ENCODE measurements around the gene SLC26A2. TPM values are rescaled to one million over a fixed set of nuclear protein-coding genes. Genes with fewer than 3 reads are reported as not detected.
A peak's percentile ranks its signal among the peaks of the same experiment; 100 is the strongest.
"Not testable (repeated sequence)": the region's sequence is repeated elsewhere in the genome, so short reads cannot be mapped to it uniquely, and the experiment has no call there.

Gene SLC26A2
- polyA plus RNA-seq, 1 donor from 2014 or later, result 2.3 TPM

GRCh38 chr5:150020249-150020648, 59.7 kb downstream of the SLC26A2 start:
- H3K27ac Mint-ChIP-seq, result no peak overlapping the region
- H3K27me3 Mint-ChIP-seq, result no peaks in the 10 kb centered on the region
- H3K36me3 Mint-ChIP-seq, result peaks cover 15% of the 10 kb centered on the region
- H3K9me3 Mint-ChIP-seq, result peaks cover 0 to 2% (median 0%) of the 10 kb centered on the region in 3 donors
- H3K4me3 Mint-ChIP-seq, result no peak overlapping the region
- H3K4me1 Mint-ChIP-seq, result peaks cover 0 to 2% (median 0%) of the 10 kb centered on the region in 3 donors

- Mint-ChIP-seq H3K27me3 (no peaks in the 10 kb centered on the region), H3K9me3 (no peaks in the 10 kb centered on the region), H3K4me3 (no peak overlapping the region), H3K27ac (no peak overlapping the region), H3K4me1 (peaks cover 0 to 2% (median 0%) of the 10 kb centered on the region in 3 donors), H3K36me3 (peaks cover 5% of the 10 kb centered on the region)
Observed at GRCh38 chr5:150021491-150022157, 61.1 kb downstream of the SLC26A2 start.

GRCh38 chr5:150022158-150022531, 61.6 kb downstream of the SLC26A2 start:
- H3K4me3 Mint-ChIP-seq, result no peak overlapping the region
- H3K4me1 Mint-ChIP-seq, result peaks cover 0 to 2% (median 2%) of the 10 kb centered on the region in 3 donors
- no peak overlapping the region for H3K27ac Mint-ChIP-seq
- no peaks in the 10 kb centered on the region for H3K27me3 Mint-ChIP-seq
- no peaks in the 10 kb centered on the region for H3K9me3 Mint-ChIP-seq
- H3K36me3 Mint-ChIP-seq, result peaks cover 4% of the 10 kb centered on the region

- H3K9me3 Mint-ChIP-seq, result no peaks in the 10 kb centered on the region
- H3K27ac Mint-ChIP-seq, result no peak overlapping the region
- no peaks in the 10 kb centered on the region for H3K27me3 Mint-ChIP-seq
- H3K4me3 Mint-ChIP-seq, result no peak overlapping the region
- H3K4me1 Mint-ChIP-seq, result peaks cover 0 to 2% (median 2%) of the 10 kb centered on the region in 3 donors
- peaks cover 4% of the 10 kb centered on the region for H3K36me3 Mint-ChIP-seq
Observed at GRCh38 chr5:150022681-150023080, 62.1 kb downstream of the SLC26A2 start.

GRCh38 chr5:150023136-150023535, 62.6 kb downstream of the SLC26A2 start:
- Mint-ChIP-seq H3K4me1 (peaks cover 0 to 2% (median 2%) of the 10 kb centered on the region in 3 donors), H3K27ac (no peak overlapping the region), H3K36me3 (peaks cover 4% of the 10 kb centered on the region), H3K27me3 (no peaks in the 10 kb centered on the region), H3K4me3 (no peak overlapping the region), H3K9me3 (no peaks in the 10 kb centered on the region)

GRCh38 chr5:150024346-150024984, 63.9 kb downstream of the SLC26A2 start:
- Mint-ChIP-seq H3K36me3 (peaks cover 4% of the 10 kb centered on the region), H3K27ac (no peak overlapping the region), H3K4me1 (peaks cover 0 to 2% (median 2%) of the 10 kb centered on the region in 3 donors), H3K4me3 (no peak overlapping the region), H3K9me3 (no peaks in the 10 kb centered on the region), H3K27me3 (no peaks in the 10 kb centered on the region)

GRCh38 chr5:150026682-150027172, 66.2 kb downstream of the SLC26A2 start:
- Mint-ChIP-seq H3K9me3 (no peaks in the 10 kb centered on the region), H3K27me3 (no peaks in the 10 kb centered on the region), H3K27ac (no peak overlapping the region), H3K4me1 (peaks cover 0 to 2% (median 0%) of the 10 kb centered on the region in 3 donors), H3K4me3 (no peak overlapping the region), H3K36me3 (peaks cover 3% of the 10 kb centered on the region)

GRCh38 chr5:150028047-150028446, 67.5 kb downstream of the SLC26A2 start:
- H3K27me3 Mint-ChIP-seq, H3K36me3 Mint-ChIP-seq, H3K9me3 Mint-ChIP-seq, H3K4me3 Mint-ChIP-seq, H3K4me1 Mint-ChIP-seq, H3K27ac Mint-ChIP-seq: not testable (repeated sequence)

GRCh38 chr5:150033334-150033733, 72.8 kb downstream of the SLC26A2 start:
- H3K36me3 Mint-ChIP-seq, result peaks cover 12% of the 10 kb centered on the region
- H3K4me1 Mint-ChIP-seq, result peaks cover 0 to 7% (median 5%) of the 10 kb centered on the region in 3 donors
- H3K27ac Mint-ChIP-seq, result no peak overlapping the region
- H3K27me3 Mint-ChIP-seq, result no peaks in the 10 kb centered on the region
- H3K9me3 Mint-ChIP-seq, result no peaks in the 10 kb centered on the region
- H3K4me3 Mint-ChIP-seq, result peak overlapping the region in 1 of 4 donors; percentile 57

- Mint-ChIP-seq H3K36me3 (peaks cover 10% of the 10 kb centered on the region), H3K27ac (no peak overlapping the region)
Observed at GRCh38 chr5:150034662-150035061, 74.1 kb downstream of the SLC26A2 start.

GRCh38 chr5:150035139-150035895, 74.8 kb downstream of the SLC26A2 start:
- Mint-ChIP-seq H3K4me3 (no peak overlapping the region), H3K36me3 (peaks cover 11% of the 10 kb centered on the region), H3K27me3 (no peaks in the 10 kb centered on the region), H3K4me1 (peaks cover 0 to 7% (median 6%) of the 10 kb centered on the region in 3 donors), H3K27ac (peak overlapping the region in 1 of 3 donors; percentile 29), H3K9me3 (no peaks in the 10 kb centered on the region)

More at GRCh38 chr5:150034662-150035061, 74.1 kb downstream of the SLC26A2 start:
- H3K27me3 Mint-ChIP-seq, result no peaks in the 10 kb centered on the region
- H3K4me1 Mint-ChIP-seq, result peaks cover 0 to 7% (median 6%) of the 10 kb centered on the region in 3 donors
- no peaks in the 10 kb centered on the region for H3K9me3 Mint-ChIP-seq
- H3K4me3 Mint-ChIP-seq, result no peak overlapping the region

GRCh38 chr5:150036513-150036912, 76.0 kb downstream of the SLC26A2 start:
- H3K4me3 Mint-ChIP-seq, result no peak overlapping the region
- H3K36me3 Mint-ChIP-seq, result peaks cover 11% of the 10 kb centered on the region
- H3K9me3 Mint-ChIP-seq, result no peaks in the 10 kb centered on the region
- H3K4me1 Mint-ChIP-seq, result peaks cover 0 to 7% (median 6%) of the 10 kb centered on the region in 3 donors
- H3K27ac Mint-ChIP-seq, result no peak overlapping the region
- no peaks in the 10 kb centered on the region for H3K27me3 Mint-ChIP-seq

All from IgD-negative memory B cell (primary cell).